Effector CD4-positive, alpha-beta T cell (primary cell): ENCODE data around the gene EPAS1.

Experiments
- DNase-seq: peaks from one replicate; pipeline ENCODE4 v3.0.0-alpha.2; 2020

Gene EPAS1

DNA sequence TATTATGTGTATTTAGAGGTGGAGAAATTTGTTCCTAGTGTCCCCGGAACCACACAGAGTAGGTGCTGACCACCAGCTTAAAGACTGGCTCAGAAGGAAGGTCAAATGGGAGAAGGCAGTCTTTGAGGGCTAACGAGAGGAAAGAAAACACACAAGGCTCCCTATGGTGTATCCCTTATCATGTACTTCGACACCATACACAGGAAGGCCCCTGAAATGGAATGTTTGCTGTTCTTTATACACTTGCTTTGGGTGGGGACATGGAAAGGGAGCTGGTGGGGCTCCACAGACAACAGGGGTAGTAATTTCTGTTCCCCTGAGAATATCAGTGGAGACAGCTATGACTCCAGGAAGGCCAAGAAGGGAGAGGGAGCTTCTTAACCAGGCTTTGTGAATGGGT lies 6.0 kb downstream of the EPAS1 start:
- DNase-seq: no peak

DNA sequence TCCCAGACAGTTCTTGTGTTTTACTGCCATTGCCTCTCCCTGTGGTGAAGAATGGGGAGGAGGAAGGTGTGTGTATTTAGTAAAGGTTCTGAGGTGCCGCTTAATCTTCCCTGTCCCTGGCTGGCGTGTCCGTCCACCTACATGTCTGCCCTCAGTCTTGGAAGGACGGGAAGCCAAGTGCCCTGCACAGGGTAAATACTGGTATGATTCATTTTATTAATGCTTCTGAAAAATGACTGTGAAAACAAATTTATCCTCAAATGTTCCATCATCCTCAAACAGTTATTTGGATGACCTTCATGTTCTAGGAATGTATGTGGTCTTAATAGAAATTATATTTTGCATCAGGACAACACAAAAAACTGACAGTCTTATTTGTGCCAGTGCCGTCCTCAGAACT lies 6.6 kb downstream of the EPAS1 start:
- no peak for DNase-seq

DNA sequence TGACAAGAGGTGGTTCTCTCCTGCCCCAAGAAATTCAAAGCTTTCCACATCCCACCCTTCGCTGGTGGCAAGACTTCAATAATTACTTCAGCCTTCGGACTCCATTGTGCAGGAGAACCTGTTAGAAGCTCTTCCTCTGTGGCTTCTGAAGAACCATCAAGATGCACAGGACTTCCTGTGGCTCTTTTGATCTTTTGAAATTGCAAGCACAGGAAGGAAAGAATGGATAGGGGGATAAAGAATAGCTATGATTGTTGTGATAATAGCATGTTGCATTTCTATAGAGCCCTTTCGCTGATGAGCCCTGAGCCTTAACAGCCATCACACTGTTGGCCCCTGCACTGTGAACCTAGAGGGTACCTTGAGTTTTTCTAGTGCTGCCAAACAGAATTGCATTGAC lies 7.4 kb downstream of the EPAS1 start:
- DNase-seq: no peak

DNA sequence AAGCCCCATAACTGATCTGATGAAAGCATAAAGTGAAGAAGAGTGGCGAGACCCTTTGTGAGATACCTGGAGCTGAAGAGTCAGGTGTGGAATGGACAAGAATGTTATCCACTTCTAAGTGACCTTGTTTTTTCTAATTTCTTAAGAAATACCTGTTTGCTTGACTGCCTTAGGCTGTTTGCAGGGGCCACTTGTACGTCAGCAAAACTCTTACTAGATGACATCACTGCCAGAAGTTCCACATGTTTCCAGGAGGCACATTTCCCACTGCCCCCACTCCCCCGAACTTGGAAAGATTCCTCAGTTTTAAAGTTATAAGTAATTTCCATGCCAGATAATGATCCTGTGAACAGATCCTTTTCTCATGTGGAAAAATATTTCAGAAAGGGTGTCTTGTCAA lies 8.0 kb downstream of the EPAS1 start:
- DNase-seq: no peak

DNA sequence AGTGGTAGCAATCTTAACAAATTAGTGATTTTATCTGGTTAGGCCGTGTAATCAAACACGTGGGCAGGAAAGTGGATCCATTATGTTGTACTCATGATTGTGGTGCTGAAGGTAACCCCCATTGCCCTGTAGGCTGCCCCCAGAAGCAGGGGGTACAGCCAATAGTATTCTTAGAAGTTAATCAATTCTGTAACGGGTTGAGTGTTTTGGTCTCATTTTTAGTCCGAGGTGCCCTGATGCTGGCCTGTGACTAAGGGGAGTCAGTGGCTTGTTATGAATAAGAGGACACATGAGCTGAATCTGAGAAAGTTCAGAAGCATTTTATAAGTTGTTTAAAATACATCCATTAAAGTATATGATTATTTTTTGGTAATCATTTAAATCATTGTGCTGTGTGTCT lies 8.6 kb downstream of the EPAS1 start:
- no peak for DNase-seq

DNA sequence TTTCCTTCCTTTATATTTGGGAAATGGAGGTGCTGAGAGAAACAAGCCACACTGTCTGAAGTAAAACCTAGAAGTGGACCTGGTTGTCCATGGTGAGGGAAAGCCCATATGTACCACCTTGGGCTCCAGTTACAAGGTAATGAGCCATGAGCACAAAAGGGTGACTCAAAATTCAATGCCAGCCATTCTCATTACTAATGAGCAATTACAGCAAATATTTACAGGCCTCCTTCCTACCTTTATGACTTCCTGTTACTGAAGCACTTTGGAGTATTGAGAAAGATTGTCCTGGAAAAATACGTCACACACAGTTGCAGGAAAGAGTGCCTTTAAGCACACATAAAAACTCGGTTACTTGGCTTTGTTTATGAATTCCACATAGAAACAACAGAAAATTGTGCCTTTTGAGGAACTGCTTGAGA lies 9.1 kb downstream of the EPAS1 start:
- DNase-seq: no peak

DNA sequence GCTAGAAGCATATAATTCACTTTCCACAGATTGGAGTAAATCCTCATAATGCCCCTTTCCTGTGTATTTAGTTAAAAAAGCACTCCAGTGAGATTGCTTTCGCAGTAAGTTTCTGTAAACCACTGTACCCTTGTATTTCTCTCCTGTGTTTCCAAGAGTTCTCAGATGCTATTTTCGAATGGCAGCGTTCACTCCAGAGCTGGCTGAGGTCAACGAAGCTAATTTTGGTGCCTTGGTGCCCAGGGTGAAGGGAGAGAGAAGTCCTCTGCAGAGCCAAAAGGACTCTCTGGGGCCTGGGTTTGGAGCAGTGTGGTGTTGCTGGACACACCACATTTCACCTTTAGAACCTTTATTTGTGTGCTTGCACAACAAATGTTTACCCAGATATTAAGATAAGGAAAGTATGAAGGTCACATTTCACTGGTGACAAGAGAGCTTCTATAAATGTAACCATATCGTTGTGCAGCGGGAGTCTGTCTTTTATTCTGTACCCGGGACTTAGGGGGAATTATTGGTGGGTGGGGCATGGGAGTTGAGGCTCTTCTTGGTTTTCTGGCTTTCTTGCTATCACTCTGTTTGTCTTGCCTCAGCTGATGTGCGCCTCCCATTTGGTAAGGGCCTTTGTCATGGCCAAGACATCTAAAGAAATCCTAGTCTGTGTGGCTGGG lies 9.9 kb downstream of the EPAS1 start:
- DNase-seq: no peak

DNA sequence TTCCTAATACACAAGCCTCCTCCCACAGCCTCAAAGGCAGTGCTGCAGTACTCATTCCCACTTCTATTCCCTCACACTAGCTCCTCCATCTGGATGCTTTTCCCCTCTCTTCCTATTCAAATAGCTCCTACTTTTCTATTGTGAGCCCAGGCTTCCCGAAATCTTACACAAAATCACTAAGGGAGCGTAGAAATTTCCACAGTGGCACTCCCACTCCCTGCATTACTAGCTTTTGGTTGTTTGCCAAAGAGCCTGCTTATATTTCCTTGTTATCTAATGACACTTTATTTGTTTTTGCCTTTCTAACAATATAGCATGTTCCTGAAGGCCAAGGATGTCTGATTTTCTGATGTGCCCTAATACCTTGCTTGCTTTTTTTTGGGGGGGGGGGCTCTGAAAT lies 10.9 kb downstream of the EPAS1 start:
- no peak for DNase-seq

DNA sequence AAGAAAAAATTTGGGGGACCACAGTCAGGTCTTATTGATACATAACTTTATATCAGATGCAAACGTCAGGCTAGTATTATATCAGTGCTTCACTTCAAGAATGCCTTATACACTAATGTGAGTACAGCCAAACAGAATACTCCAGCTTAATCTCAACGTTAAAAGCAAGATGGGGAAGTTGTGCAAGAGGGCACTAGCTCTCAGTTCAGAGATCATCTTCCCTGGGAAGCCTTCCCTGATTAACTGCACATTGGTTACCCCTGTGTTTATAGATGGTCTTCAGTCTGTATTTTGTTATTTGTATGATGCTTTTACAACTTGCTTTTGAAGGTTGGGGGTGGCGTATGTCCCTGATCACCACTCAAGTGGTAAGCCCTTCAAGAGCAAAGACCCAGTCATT lies 11.4 kb downstream of the EPAS1 start:
- DNase-seq: no peak

DNA sequence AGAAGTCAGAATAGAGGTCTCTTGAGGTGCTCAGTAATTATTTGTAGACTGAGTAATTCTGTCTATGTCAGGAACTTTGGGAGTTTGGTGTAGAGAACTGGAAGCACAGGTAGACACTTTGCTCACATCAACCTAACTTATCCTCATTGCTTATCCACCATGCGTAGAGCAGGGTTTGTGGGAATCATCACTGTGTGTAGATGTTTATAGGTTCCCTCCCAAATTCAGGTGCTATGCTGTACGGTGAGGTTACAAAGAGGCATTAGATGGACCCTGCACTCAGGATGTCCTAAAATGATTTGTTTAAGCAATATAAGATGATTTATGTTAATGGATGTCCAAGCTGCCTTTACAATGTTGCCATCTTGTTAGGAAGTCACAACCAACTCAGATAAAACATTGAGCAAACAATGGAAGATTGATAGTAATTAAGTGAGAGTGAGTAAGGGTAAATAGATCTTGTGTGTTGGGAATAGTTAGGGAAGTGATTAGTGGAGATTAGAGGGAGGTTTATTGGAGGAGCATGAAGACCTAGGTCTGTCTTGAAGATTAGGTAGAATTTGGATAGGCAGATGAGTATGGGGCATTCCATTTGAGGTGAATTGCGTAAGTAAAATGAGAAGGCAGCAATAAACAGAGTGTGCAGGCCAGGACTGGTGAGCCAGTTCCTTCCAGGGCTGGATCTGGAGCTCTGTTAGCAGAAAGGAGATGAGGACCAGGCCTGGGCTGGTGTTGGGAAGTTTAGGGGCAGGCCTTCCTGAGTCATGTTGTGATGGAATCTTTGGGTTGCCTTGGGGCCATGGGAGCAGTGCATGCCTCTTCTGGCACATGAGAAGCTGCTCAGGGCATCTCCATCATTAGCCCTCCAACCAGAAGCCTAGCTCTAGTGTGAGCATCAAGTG lies 12.1 kb downstream of the EPAS1 start:
- no peak for DNase-seq

DNA sequence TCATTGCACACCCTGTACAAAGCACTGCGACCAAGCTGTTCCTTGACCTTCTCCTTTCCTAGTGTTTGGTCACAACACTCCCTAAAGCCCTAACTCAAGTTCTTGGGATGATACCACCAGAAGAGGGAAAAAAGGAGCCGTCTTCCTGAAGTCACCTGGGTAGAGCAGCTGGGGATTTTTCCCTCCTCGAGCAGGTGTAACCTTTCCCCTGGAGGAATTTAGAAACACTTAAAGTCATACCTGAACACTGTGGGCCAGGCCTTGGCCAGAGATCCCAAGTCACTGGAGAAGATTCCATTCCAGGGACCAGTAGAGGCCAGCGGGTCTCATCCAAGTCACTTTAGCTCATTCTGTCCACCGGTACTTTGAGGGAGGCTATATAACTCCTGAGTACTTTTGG lies 13.2 kb downstream of the EPAS1 start:
- no peak for DNase-seq

DNA sequence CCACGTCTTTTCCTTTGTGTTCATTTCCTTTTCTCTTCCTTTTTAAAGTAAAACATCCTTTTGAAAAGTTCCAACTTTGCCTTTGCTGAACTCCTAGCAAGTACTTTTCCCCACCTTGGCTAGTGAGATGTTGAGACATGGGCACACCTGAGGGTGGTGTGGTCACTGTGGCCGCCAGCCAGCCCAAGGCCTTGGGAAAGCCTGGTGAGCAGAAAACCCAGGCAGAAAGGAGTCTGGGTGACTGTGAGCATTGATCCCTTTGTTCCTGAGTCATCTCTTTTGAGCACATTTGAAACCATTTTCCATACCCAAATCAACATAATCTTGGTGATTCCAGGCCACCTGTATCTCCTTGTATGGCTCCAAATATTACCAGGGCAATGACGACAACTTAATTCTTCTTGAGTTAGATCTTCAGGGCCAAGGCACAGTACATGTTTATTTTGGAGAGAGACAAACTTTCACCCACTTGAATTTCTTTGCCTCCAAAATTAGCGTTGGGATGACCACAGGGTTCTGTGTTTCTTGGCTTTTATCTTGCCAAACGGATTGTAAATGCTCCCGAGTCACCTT lies 14.5 kb downstream of the EPAS1 start:
- no peak for DNase-seq

DNA sequence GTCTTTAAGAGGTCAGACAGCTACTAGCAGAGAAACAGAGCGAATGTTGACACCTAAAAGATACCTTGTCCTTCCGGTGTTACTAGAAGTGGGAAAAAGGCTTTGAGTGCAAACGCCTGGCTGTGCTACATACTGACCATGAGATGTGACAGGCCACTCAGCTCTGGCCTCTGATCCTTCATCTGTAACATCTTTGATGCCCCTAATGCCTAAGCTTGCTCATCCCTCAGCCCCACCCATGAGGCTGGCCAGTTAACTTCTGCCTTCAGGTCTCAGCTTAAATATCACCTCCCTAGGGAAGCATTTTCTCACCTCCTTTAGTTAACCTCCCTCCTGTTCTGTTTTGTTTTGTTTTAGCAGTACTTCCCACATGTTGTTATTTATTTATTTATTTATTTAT lies 15.9 kb downstream of the EPAS1 start:
- no peak for DNase-seq

DNA sequence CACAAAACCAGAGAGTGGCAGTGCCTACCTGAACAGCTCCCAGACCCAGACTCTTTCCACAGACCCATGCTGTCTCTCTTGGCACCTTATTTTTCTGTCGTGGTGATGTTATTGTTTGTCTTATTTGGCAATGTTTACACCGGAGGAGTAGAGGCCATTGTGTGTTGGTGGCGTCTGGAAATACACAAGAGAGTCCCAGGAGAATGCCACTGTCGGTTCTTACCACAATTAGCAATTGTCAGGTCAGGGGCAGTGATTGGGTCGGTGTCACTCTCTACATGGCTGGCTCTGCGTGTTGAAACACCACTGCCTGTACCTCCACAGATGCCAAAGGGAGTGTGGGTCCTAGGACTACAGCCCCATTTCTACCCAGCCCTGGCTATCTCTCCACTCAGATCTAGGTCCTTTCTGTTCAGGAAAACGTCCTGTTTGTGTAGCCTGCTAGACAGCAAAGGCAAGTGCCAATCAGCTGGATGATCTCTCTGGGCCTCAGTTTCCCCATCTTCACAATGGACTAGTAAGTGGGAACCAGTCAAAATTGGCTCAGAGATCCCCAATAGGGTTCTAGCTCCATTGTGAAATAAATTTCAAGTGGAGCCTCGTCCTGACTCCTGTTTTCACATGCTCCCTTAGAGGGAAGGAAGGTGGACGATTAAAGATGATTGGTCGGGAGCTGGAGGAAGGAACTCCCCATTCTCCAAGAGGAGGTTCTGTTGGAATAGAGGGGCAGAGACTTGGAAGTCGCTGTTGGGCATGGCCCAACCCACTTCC lies 17.0 kb downstream of the EPAS1 start:
- DNase-seq: no peak

DNA sequence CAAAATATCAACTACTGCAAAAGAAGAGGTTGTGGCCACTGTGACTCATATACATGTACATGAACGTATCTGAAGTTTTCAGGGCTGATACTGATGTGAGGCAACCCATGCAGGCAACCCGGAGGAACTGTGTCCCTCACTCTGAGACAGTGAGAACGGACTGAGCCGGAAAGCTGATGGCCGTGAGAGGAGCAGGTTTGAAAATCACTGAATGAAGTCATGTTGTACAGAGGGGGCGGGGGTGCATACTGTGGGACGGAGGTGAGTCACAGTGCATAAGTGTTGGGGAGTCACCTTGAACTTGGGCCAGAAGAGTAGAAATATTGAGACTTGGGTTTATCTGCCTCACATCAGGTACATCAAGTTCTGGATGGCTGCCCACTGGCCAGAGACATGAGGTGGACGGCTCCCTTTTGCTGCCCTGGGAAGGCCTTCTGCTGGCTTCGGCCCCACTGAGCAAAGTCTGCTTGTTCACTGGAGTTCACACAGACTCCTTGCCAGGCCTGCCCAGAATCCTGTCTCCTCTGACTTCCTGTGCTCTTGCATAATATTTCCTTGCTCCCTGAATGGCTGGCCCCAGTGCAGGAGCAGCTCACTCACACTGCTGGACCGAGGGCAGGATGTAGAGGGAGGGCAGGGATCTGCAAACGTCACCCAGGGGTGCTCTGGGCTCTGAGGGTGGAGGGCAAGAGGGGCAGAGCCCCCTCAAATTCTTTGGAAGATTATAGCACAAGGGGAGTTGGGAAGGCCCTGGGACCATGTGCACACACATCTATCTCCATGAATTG lies 18.1 kb downstream of the EPAS1 start:
- no peak for DNase-seq

DNA sequence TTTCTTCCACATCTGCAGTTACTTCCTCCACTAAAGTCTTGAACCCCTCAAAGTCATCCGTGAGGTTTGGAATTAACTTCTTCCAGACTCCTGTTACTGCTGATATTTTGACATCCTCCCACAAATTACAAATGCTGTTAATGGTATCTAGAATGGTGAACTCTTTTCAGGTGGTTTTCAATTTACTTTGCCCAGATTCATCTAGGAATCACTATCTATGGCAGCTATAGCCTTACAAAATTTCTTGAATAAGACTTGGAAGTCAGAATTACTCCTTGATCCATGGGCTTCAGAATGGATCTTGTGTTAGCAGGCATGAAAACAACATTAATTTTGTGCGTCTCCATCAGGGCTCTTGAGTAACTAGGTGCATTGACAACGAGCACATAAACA lies 19.9 kb downstream of the EPAS1 start:
- no peak for DNase-seq

DNA sequence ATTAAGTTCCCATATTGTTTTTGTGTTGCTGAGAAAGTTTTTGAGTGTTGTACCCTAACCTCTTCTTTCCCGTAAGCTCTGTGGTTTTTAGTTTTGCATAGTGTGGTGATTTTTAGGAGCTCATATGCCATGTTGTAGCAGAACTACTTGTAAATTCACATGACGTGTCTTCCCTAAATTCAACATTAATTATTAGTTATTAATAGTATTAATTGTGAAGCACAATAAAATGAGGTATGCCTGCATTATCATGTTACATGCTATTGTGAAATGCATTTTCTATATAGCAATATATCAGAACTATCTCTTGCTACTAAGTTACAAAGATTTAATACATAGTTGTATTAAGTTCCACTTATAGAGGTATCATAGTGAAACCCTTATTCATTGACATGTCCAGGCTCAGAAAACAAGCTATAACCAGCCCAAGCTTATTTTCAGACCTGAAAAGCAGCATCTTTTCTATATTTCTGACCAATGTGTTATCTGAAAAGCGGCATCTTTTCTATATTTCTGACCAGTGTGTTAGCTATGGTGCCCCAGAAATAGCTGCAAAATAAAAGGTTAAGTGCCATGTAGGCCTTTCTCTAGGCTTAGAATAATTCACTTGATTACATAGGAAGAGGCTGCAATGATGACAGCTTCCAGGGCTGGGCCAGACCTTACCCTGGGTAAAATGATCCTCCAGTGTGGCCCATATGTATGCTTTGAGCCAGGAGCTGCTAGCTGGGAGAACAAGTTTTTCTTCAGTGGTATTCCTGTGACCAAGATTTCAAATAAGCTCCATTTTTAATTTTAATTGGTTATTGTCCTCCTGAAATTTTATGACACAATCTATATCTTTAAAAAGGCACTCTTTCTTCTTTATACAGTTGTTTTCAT lies 21.6 kb downstream of the EPAS1 start:
- DNase-seq: no peak

DNA sequence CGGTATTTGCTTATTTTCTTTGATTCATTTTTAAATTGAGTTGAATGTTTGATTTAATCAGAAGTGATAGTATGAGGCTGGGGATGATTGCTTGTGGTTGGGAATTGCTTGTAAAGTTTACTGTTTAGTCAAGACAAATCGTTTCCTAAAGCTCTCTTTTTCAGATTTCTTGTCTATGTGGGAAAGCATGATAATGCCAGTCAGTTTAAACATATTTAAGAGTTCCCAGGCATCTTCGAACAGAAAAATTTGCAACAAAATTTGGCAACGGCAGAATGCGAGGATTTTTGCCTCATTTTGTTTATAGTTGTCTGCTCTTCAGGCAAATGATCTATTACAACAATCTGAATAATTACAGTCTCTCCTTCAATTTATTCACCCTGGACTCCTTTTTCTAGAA lies 22.5 kb downstream of the EPAS1 start:
- DNase-seq: no peak

DNA sequence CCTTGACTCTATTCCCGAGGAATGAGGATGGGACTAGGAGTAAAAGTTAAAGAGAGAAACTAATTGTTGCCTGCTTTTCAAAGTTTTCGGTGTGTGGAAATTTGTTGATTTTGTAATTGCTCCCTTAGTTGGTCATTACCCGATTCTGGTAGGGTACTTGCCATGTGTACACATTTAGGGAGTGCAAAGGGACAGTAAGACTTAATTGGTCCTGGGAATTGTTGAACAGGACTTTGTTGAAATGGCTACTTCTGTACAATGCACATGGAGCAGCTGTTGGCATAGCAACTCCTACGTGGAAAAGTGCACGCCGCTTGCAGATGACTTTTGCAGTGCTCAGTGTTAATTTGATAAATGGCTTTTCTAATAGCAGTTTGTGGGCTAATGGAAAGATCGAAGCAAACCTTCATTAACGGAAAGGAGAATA lies 22.9 kb downstream of the EPAS1 start:
- DNase-seq: no peak

DNA sequence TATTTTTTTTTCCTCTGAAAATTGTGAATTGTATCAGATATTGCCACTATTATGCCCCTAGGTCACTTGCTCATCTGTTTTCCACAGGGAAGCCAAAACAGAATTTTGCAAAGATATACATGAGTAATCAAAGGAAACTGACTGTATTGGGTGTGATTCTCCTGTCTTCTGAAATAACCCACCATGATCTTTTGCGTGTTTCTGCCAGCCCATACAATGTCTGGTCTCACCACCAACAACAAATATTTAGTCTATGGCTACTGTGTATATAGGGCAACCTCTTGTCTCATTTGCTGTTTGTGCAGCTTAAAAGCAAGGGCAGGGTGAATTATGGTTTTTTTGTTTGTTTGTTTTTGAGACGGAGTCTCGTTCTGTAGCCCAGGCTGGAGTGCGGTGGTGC lies 26.5 kb downstream of the EPAS1 start:
- DNase-seq: no peak

DNA sequence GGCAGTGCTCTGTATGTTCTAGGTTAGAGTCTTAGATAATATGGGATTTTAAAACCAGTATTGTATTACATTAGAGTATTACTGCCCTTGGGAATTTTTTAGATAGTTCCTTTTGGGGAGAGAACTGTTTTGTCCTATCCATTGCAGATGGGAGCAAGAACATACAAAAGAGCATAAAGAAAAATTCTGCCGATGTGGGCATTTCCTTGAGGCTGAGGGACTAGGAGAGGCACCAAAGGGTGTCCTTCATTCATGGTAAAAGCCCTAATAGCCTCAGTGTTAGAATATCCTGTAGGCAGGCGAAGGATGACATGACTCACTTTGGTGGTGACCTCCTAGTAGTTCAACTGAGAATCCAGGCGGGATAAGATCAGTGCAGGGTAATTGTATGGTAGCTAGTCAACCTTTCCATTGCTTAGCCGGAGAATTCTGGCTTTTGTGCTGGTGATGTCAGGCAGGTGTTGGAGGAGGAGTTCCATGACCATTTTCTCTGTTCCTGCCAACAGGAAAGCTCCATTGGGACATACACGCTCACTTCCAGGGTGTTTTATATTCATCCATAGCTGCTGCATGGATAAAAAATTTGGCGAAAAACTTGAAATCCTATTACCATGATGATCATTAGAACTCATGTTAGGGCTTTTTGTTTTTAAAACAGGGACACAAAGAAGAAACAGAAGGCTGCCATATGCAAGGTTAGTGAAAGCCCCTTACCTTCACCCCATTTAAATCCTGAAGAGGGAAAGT lies 28.1 kb downstream of the EPAS1 start:
- no peak for DNase-seq
